ENCODE results near the gene PAK1. TPM values are rescaled to one million over a fixed set of nuclear protein-coding genes. Genes with fewer than 3 reads are reported as not detected.
"Not testable (repeated sequence)": the region's sequence is repeated elsewhere in the genome, so short reads cannot be mapped to it uniquely, and the experiment has no call there.

PAK1 gene
- total RNA-seq, 1 donor = 69.1 TPM

- TF ChIP-seq CTCF (IDR thresholded peaks at IDR 0.05; ENCODE audit: insufficient read depth, low read depth, low read length) = no peak
- no peak overlapping the region for H3K4me3 ChIP-seq (ENCODE audit: low read depth, low read length)
- DNase-seq (ENCODE audit: low read depth) = no peak
These were observed 32.1 kb upstream of the PAK1 start for GRCh38 chr11:77505956-77506355.

- no peak overlapping the region for H3K4me3 ChIP-seq (ENCODE audit: low read depth, low read length)
- no peak for TF ChIP-seq CTCF (IDR thresholded peaks at IDR 0.05; ENCODE audit: insufficient read depth, low read depth, low read length)
- DNase-seq (ENCODE audit: low read depth) = no peak
These were observed 29.1 kb upstream of the PAK1 start for GRCh38 chr11:77503006-77503405.

- no peak overlapping the region for H3K4me3 ChIP-seq (ENCODE audit: low read depth, low read length)
- no peak for DNase-seq (ENCODE audit: low read depth)
- no peak for TF ChIP-seq CTCF (IDR thresholded peaks at IDR 0.05; ENCODE audit: insufficient read depth, low read depth, low read length)
These were observed 28.5 kb upstream of the PAK1 start for GRCh38 chr11:77502346-77502905.

- H3K4me3 ChIP-seq (ENCODE audit: low read depth, low read length) = no peak overlapping the region
- DNase-seq (ENCODE audit: low read depth) = no peak
- no peak for TF ChIP-seq CTCF (IDR thresholded peaks at IDR 0.05; ENCODE audit: insufficient read depth, low read depth, low read length)
These were observed 27.9 kb upstream of the PAK1 start for GRCh38 chr11:77501758-77502157.

- DNase-seq (ENCODE audit: low read depth) = no peak
- H3K4me3 ChIP-seq (ENCODE audit: low read depth, low read length) = no peak overlapping the region
- TF ChIP-seq CTCF (IDR thresholded peaks at IDR 0.05; ENCODE audit: insufficient read depth, low read depth, low read length) = no peak
These were observed 23.5 kb upstream of the PAK1 start for GRCh38 chr11:77497368-77497767.

GRCh38 chr11:77495526-77495925, 21.6 kb upstream of the PAK1 start:
- H3K4me3 ChIP-seq (ENCODE audit: low read depth, low read length) = no peak overlapping the region
- no peak for TF ChIP-seq CTCF (IDR thresholded peaks at IDR 0.05; ENCODE audit: insufficient read depth, low read depth, low read length)
- no peak for DNase-seq (ENCODE audit: low read depth)

GRCh38 chr11:77490035-77490434, 16.1 kb upstream of the PAK1 start:
- not testable (repeated sequence) for DNase-seq (ENCODE audit: low read depth); H3K4me3 ChIP-seq (ENCODE audit: low read depth, low read length)
